Astrocyte of the spinal cord (primary cell): ENCODE results near the gene FAM227B.

Experiments used
- DNase-seq: peaks from one replicate; pipeline ENCODE4 v3.0.0; 2011; ENCODE audit warnings: low read depth, low spot score
- H3K4me3 ChIP-seq: 2 replicates; pipeline ENCODE4 v1.5.1; 2011; ENCODE audit warnings: low read depth, mild to moderate bottlenecking, low read length, moderate library complexity
- in situ Hi-C: cut with HindIII; loops from 2 replicates; pipeline ENCODE4 v1.10.0; 2017; ENCODE audit warnings: low sequenced_read_pairs
- TF ChIP-seq, protein P1 (sequence below): IDR thresholded peaks from 2 replicates; pipeline ENCODE4 v1.5.1; 2012; ENCODE audit warnings: low read depth, mild to moderate bottlenecking, low read length, inconsistent platforms

Gene FAM227B

DNA sequence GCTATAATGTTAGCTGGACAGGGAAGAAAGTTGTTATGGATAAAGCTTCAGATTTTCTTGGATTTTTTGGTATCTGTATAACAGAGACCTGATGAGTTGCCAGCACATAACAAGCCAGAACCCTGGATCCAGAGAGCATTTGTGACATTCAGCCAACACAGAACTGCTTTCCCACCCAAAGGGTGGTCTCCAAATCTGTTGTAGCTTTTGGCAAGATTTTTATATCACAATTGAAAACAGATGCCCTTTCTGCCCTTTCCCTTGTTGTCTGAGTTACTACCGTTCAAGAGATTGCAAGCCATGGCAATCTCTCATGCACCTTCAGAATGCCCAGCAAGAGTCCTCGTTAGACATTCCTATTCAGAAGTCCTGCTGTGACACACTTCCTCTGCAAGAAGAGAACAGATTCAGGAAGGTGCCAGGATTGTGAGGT, 305.2 kb downstream of the FAM227B start:
- DNase-seq = peak; percentile 36
- in situ Hi-C loops = no loop called here
- TF ChIP-seq, protein P1, sequence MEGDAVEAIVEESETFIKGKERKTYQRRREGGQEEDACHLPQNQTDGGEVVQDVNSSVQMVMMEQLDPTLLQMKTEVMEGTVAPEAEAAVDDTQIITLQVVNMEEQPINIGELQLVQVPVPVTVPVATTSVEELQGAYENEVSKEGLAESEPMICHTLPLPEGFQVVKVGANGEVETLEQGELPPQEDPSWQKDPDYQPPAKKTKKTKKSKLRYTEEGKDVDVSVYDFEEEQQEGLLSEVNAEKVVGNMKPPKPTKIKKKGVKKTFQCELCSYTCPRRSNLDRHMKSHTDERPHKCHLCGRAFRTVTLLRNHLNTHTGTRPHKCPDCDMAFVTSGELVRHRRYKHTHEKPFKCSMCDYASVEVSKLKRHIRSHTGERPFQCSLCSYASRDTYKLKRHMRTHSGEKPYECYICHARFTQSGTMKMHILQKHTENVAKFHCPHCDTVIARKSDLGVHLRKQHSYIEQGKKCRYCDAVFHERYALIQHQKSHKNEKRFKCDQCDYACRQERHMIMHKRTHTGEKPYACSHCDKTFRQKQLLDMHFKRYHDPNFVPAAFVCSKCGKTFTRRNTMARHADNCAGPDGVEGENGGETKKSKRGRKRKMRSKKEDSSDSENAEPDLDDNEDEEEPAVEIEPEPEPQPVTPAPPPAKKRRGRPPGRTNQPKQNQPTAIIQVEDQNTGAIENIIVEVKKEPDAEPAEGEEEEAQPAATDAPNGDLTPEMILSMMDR = no peak
- no peak overlapping the region for H3K4me3 ChIP-seq

DNA sequence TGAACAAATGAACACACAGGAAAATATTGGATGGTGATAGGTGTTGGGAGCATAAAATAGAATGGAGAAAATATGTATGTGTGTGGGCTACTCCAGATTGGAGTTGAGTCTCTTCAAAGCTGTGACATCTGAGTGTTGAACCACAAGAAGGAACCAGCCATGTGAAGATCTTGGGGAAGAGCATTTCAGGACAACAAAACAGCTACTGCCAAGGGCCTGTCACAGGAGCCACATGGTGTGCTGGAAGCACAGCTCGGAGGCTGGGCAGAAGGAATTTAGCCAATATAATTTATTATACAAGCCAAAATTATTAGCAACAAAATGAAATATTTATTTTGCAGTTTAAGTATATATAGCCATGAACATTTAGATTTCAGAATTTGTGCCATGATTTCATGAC, 305.9 kb downstream of the FAM227B start:
- in situ Hi-C loops = no loop called here
- no peak for DNase-seq
- H3K4me3 ChIP-seq = no peak overlapping the region
- TF ChIP-seq, protein P1 = no peak

DNA sequence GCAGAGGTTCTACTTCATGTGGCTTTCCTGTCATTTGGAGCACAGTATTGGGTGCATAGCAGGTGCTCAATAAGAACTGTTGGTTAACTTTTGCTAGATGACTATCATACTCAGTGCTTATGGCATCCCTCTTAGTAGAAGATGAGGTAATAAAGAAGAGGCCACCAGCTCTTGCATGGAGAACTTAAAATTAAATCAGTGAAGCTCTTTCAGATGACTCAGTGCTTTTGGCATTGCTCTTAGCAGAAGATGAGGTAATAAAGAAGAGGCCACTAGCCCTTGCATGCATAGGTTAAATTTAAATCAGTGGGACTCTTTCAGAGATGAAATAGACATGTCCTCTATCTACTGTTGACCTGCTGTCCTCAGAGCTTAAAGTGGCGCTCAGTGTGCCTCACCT, 307.0 kb downstream of the FAM227B start:
- in situ Hi-C loops = no loop called here
- peak; percentile 83 for DNase-seq

DNA sequence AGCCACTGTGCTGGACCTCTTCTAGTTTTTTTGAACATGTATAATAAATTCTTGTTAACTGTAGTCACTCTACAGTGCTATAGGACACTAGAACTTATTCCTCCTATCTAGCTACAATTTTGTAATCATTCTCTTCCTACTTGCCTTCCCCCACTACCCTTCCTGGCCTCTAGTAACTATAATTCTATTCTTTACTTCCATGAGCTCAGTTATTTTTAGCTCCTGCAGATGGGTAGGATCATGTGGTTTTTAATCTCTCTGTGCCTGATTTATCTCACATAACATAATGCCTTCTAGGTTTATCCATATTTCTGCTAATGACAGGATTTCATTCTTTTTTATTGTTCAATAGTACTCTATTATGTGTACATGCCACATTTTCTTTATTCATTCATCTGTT, 310.7 kb downstream of the FAM227B start:
- TF ChIP-seq, protein P1 = no peak
- no peak for DNase-seq

More for the DNA sequence above, 307.0 kb downstream of the FAM227B start:
- H3K4me3 ChIP-seq = no peak overlapping the region
- TF ChIP-seq, protein P1 = no peak

DNA sequence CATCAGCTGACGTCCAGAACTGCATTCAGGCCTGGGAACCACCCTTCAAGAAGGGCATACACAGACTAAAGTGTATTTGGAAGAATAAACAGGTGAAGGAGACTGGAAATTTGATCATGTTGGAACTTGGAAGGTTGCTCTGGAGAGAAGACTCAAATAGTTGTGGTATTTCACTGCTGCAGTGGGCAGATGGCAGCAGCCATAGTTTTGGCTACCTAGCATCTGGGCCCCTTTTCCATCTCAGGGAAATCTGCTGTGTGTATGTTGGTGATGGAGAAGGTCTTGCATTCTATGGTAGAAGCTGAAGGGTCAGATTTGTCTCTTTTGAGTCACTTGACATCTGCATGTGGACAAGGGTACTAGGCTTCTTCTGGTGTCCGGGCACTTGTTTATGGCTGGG, 311.9 kb downstream of the FAM227B start:
- no peak overlapping the region for H3K4me3 ChIP-seq

More for the DNA sequence above, 310.7 kb downstream of the FAM227B start:
- in situ Hi-C loops = no loop called here
- H3K4me3 ChIP-seq = no peak overlapping the region

DNA sequence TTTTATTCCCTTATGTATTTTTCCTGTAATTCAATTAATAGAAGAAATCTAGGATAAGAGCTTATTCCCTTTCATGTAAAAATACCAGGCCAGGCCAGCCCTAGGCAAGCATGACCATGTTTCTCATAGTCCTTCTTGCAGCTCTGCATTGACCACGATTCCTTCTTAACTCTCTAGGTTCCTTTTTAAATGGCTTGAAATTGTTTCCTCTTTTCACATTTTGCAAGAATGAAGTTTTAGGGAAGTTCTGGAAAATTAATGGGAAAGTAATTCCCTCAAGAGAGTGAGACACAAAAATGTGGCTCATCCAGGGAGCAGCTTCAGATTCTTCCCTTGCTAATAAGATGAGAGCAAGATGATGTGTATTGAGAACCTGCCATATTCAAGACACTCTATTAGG, 314.1 kb downstream of the FAM227B start:
- H3K4me3 ChIP-seq = no peak overlapping the region
- DNase-seq = no peak
- TF ChIP-seq, protein P1 = no peak
- in situ Hi-C loops = no loop called here

More for the DNA sequence above, 311.9 kb downstream of the FAM227B start:
- TF ChIP-seq, protein P1 = no peak
- in situ Hi-C loops = no loop called here
- DNase-seq = no peak

DNA sequence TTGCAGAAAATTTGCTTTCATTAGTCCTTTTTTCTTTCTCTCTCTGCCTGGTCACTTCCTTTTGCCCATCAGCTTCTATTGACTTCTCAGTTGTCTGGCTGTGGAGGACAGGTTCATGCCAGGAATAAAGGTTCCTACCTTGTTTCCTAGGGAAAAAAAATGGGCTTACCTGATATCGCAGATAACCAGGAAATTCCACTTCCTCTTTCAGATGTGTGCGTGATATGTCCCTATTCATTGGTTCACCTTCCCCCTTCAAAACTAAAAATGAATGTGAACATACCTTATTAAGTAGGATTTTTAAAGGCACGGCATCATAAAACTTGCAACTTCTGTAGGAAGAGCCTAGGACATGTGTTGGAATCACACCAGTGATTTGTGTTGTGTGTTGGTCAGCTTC, 317.6 kb downstream of the FAM227B start:
- TF ChIP-seq, protein P1 = no peak
- no peak for DNase-seq
- in situ Hi-C loops = no loop called here
- H3K4me3 ChIP-seq = no peak overlapping the region
